Globus pallidus (tissue), 1 donor: ENCODE measurements around the gene AIDA.

Experiments
- DNase-seq: peaks from one replicate; pipeline ENCODE4 v3.0.0-alpha.2; 2015; ENCODE audit warnings: low spot score

The AIDA gene

DNA sequence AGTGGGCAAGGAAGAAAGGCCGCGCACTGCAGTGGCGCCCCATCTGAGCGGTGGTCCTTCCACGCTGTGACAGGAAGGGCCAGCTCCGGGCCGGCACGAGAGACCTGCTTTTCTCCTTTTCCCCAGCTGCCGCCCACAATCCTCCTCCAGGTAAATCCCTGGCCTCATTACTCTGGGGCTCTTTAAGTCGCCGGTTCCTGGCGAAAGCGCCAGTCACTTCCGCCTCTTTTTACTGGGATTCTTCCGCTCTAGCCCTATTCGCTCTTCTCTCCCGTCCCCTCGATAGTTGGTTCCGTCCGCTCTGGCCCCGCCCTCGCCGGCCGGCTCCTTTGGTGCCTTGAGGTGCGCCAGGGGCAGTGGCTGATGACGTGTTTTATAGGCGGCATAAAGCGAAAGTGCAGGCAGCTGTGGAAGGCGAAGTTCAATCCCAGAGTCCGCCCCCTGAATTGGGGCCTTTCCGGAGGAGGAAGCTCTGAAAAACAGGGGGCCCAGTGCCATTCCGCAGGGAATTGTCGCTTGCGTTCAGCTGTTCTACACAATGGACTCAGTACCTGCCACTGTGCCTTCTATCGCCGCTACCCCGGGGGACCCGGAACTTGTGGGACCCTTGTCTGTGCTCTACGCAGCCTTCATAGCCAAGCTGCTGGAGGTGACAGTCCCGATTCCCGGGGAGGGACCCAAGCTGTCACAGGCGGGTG is 68.2 kb downstream of the AIDA start:
- peak; percentile 96 for DNase-seq

- no peak for DNase-seq
Measured at GRCh38 chr1:222643606-222643937, 68.7 kb downstream of the AIDA start.

DNA sequence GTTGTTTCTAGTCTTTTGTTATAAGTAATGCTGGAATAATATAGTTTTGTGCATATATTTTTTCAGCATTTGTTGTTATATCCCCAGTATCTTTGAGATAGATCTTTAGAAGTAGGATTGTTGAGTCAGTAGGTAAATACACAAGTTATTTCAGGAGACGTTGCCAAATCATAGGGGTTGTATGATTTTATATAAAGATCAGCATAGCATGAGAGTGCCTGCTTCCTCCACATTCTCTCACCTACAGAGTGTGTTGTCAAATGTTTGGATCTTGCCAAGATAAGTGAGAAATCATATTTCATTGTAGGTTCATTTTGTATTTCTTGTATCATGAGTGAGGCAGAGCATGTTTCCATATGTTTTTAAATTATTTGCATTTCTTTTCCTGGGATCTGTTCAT is 69.8 kb downstream of the AIDA start:
- no peak for DNase-seq

GRCh38 chr1:222641269-222641948 is 70.9 kb downstream of the AIDA start:
- DNase-seq: no peak

DNA sequence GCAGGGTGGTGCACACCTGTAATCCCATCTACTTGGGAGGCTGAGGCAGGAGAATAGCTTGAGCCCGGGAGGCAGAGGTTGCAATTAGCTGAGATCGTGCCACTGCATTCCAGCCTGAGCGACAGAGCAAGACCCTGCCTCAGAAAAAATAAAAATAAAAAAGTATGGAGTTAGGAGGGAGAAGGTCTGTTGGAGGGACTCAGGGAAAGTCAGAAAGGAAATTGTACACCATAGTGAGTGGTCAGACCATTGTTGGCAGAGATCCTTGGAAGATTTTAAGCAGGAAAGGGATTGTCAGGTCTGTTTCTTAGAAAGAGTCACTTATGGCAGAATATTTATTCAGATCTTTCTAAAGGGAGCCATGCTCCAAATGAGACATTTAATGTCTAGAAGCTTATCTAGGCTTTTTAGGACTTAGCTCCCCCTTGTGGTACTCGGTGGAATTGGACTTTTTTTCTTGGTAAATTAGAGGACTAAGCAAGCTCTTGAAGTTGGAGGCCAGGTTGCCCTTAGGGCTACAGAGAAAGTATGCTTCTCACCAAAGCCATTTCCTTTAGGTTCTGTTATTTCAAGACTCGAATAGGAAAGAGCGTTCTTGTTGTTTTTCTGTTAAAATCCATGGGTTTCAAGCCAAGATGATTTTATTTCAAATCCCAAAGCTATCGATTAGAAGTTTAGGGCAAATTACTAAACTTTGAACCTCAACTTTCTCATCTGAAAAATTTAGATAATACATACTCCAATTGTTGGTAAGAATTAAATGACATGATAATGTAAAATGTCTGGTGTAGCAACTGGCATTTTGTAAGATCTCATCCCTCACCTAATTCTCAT is 77.9 kb downstream of the AIDA start:
- DNase-seq: peak; percentile 86

- no peak for DNase-seq
Measured at GRCh38 chr1:222632749-222633148, 79.5 kb downstream of the AIDA start.

DNA sequence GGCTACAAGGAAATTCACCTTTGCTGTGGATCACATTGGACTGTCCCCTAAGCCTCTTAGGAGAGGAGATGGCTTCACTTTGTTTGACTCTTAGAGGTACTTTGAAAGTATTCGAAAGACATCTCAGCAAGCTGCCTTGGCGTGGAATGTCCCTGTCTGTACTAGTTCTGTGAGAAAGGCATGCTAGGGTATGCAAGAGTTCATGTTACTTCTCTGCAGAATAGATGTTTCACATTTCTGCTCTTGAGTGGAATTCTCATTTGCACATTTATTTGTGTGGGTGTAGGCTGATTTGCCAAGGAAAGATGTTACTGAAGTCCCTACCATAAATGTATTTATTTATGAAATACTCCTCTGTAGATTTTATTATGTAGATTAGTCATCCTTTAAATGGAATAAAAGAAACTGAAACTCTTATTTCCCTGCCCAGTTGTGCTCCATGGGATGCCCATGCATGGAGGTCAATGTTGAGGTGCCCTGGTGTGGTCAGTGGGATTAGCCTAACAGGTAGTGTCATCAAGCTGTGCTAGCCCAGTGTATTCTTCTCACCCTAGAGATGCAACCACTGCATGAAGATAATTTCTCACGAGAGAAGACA is 80.6 kb downstream of the AIDA start:
- no peak for DNase-seq

- DNase-seq: no peak
Measured at GRCh38 chr1:222629921-222630535, 82.3 kb downstream of the AIDA start.

- no peak for DNase-seq
Measured at GRCh38 chr1:222627232-222627631, 85.1 kb downstream of the AIDA start.

DNA sequence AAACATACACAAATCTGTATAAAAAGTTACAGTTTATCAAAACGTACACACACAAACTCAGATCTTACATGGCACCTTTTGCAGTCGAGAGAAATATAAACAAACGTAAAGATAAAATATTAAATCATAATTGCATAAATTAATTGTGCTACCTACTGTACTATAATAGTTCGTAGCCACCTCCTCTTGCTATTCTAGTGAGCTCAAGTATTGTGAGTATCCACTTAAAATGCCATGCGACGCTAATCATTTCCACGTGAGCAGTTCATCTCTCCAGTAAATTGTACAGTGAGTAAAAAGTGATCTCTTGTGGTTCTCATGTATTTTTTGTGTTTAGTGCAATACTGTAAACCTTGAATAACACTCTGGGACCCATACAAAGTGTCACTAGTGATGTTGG is 88.1 kb downstream of the AIDA start:
- no peak for DNase-seq

GRCh38 chr1:222623458-222623857 is 88.8 kb downstream of the AIDA start:
- no peak for DNase-seq

- no peak for DNase-seq
Measured at GRCh38 chr1:222622765-222623164, 89.5 kb downstream of the AIDA start.

GRCh38 chr1:222620566-222620965 is 91.7 kb downstream of the AIDA start:
- no peak for DNase-seq

DNA sequence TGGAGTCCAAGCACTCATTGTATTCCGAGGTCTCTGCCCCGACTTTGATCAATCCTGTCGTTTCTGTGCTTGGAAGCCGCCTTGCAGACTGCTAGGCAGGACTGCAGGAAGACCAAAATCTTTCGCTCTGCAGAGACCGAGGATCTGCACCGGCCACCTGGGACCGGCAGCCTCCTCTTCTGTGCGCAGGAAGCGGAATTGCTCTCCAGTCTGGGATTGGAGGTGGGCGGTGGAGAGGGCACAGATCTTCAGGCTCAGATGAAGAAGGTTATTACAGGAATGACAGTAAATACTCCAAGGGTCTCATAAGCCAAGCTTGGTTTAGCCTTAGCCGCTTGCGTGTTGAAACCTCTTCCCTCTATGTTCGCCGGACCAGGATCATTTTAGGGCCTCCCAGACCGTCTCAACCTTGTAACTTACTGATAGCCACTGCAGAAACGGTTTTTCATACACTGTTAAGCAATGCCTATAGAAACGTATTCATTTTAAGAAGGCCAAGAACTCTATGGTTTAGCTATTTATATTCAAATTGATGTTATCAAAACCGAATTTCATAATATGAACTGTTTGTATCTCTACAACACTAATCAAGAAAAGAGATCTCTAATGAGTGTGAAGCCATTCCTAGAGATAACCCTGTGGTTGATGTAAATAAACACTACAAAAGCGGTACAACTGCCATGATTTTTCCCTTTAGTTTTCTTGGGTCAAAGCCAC is 93.3 kb downstream of the AIDA start:
- DNase-seq: no peak
